Thyroid gland (tissue), 4 donors: ENCODE results near the gene APP.

Source experiments
- POLR2A ChIP-seq, 2 donors: fragments of 450-650 bp; IDR thresholded peaks; one replicate each; pipeline ENCODE4 v1.6.1; 2017; ENCODE audit warnings: antibody characterized with exemption in 2 of 2, mild to moderate bottlenecking in 2 of 2, moderate library complexity in 1 of 2
- TF ChIP-seq, protein P1 (sequence below), 6 experiments: fragments of 200-600 bp in 3 of 6; fragments of 450-650 bp in 3 of 6; sonication (generic) in 3 of 6; IDR thresholded peaks; one replicate each; pipeline ENCODE4 v1.5.1; 2016 to 2019; ENCODE audit warnings: antibody characterized with exemption in 6 of 6, mild to moderate bottlenecking in 2 of 6, inconsistent platforms in 1 of 6, moderate library complexity in 1 of 6

DNA sequence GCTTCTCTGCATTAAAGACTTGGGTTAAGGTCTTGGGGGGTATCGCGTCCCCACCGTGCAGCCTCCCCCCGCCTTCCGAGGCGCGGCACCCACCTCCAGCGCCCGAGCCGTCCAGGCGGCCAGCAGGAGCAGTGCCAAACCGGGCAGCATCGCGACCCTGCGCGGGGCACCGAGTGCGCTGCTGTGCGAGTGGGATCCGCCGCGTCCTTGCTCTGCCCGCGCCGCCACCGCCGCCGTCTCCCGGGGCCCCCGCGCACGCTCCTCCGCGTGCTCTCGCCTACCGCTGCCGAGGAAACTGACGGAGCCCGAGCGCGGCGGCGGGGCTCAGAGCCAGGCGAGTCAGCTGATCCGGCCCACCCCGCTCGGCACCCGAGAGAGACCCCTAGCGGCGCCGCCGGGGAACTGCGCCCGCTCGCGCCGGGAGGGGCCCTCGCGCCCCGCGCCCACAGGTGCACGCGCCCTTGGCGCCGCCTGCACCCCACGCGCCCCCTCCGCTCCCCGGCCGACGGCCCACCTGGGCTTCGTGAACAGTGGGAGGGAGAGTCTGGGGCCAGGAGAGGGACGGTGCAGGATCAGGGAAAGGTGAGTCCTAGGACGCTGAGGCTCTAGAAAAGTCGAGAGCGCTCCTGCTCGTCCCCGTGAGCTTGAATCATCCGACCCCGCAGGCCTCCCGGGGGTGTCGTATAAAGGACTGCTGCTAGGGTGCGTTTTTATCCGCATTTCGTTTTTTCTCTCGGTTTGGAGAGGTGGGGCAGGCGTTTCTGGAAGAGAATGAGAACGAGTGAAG is at the start of gene APP:
- TF ChIP-seq, protein P1, sequence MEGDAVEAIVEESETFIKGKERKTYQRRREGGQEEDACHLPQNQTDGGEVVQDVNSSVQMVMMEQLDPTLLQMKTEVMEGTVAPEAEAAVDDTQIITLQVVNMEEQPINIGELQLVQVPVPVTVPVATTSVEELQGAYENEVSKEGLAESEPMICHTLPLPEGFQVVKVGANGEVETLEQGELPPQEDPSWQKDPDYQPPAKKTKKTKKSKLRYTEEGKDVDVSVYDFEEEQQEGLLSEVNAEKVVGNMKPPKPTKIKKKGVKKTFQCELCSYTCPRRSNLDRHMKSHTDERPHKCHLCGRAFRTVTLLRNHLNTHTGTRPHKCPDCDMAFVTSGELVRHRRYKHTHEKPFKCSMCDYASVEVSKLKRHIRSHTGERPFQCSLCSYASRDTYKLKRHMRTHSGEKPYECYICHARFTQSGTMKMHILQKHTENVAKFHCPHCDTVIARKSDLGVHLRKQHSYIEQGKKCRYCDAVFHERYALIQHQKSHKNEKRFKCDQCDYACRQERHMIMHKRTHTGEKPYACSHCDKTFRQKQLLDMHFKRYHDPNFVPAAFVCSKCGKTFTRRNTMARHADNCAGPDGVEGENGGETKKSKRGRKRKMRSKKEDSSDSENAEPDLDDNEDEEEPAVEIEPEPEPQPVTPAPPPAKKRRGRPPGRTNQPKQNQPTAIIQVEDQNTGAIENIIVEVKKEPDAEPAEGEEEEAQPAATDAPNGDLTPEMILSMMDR (IDR thresholded peaks at IDR 0.05): peak in 5 of 6 experiments; percentile 76 to 100 (median 99)
- TF ChIP-seq POLR2A (IDR thresholded peaks at IDR 0.05): peak; percentile 56 to 94
